Epithelial cell of proximal tubule (primary cell): ENCODE data around the gene ATN1. TPM values are rescaled to one million over a fixed set of nuclear protein-coding genes. Genes with fewer than 3 reads are reported as not detected.
"Not testable (repeated sequence)": the region's sequence is repeated elsewhere in the genome, so short reads cannot be mapped to it uniquely, and the experiment has no call there.

ENCODE experiments used
- DNase-seq: peaks from one replicate; pipeline ENCODE4 v3.0.0-alpha.2; 2011; ENCODE audit warnings: low read depth
- H3K4me3 ChIP-seq: 2 replicates; pipeline ENCODE4 v1.5.1; 2011; ENCODE audit warnings: low read depth, mild to moderate bottlenecking, low read length
- CTCF ChIP-seq: conservative IDR thresholded peaks from 2 replicates; pipeline ENCODE4 v1.5.1; 2012; ENCODE audit warnings: low read depth, mild to moderate bottlenecking, low read length
- total RNA-seq: library from RNA; depleted of rRNA; stranded (reverse); fragments of >200 nt; gene quantifications from 2 replicates; pipeline ENCODE4 v1.2.3, GENCODE V29; 2015

Gene ATN1
- total RNA-seq, 1 donor from 2014 or later: 17.9 TPM

GRCh38 chr12:6899427-6899826 lies 28.3 kb upstream of the ATN1 start:
- TF ChIP-seq CTCF: no peak
- H3K4me3 ChIP-seq: no peak overlapping the region
- DNase-seq: no peak

- no peak overlapping the region for H3K4me3 ChIP-seq
- DNase-seq: no peak
- no peak for TF ChIP-seq CTCF
Measured at GRCh38 chr12:6899837-6900519, 27.8 kb upstream of the ATN1 start.

- TF ChIP-seq CTCF: no peak
- H3K4me3 ChIP-seq: no peak overlapping the region
- no peak for DNase-seq
Measured at GRCh38 chr12:6902448-6902847, 25.3 kb upstream of the ATN1 start.

- H3K4me3 ChIP-seq: no peak overlapping the region
- no peak for DNase-seq
- no peak for TF ChIP-seq CTCF
Measured at GRCh38 chr12:6903722-6904121, 24.0 kb upstream of the ATN1 start.

- TF ChIP-seq CTCF: no peak
- DNase-seq: peak; percentile 64
- H3K4me3 ChIP-seq: peak within 1 kb of the TSS; percentile 87
Measured at GRCh38 chr12:6904280-6905276, 23.2 kb upstream of the ATN1 start, which contains the start of gene LRRC23. LRRC23 (plus strand) TSS chr12:6904822; CDS start chr12:6905634, 812 bp downstream.

GRCh38 chr12:6905414-6906040 lies 22.2 kb upstream of the ATN1 start:
- H3K4me3 ChIP-seq: peak overlapping the region; percentile 87
- TF ChIP-seq CTCF: no peak
- no peak for DNase-seq

GRCh38 chr12:6908141-6908540 lies 19.6 kb upstream of the ATN1 start:
- not testable (repeated sequence) for DNase-seq, H3K4me3 ChIP-seq
